ENCODE data around the gene CPT1C.

Gene CPT1C

GRCh38 chr19:49682274-49682673, 8.6 kb upstream of the CPT1C start:
- peak; percentile 38 for DNase-seq (ENCODE audit: low read depth)

GRCh38 chr19:49683814-49684250, 7.1 kb upstream of the CPT1C start:
- DNase-seq (ENCODE audit: low read depth), result no peak

DNA sequence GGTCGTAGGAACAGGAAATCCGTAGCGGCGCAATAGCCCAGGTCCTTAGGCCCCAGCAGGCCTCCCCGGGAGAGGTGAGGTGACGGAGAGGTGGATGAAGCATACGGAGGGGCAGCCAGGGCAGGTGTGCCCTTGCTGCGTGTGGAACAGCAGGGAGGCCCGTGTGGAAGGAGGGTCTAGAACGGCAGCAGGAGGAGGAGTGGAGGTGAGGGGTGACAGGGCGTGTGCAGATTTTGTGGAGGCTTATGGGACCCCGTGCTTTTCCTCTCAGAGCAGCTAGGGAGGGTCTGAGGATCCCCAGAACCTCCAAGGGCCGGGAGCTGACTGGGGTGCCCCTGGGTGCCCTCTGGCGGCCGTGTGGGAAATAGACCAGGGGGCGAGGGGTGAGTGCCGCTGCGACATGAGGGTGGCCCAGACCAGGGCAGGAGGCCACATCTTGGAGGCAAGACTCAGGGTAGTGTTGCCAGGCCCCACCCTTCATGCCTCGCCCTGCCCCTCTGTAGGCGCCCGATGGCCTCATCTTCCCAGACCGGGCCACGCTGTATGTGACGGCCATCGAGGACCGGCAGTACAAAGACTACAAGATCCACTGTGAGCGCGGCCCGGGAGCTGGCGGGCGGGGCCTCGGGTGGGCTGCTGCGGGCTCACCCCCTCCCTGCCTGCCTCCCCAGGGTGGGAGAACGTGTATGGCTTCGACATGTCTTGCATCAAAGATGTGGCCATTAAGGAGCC, 6.5 kb upstream of the CPT1C start:
- DNase-seq (ENCODE audit: low read depth), result no peak

DNA sequence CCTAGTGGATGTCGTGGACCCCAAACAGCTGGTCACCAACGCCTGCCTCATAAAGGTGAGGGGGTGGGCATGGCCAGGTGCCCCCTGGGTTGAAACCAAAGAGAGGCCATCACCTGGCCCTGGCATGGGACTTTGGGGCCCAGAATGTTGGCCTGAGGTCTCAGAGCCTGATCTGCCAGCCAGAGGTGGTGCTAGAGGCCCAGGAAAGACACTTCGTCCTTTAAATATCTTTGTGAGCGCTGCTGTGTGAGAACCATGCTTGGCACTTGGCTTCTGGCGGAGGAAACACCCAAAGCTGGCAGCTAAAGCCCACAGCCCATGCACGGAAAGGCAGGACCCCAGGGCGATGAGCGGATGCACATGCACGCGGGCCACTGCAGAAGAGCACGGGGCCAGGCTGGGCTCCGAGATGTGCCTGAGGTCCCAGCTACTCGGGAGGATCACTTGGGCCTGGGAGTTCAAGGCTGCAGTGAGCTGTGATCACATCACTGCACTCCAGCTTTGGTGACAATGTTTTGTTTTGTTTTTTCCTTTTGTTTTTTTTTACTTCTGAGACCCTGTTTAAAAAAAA, 5.8 kb upstream of the CPT1C start:
- DNase-seq (ENCODE audit: low read depth), result no peak

DNA sequence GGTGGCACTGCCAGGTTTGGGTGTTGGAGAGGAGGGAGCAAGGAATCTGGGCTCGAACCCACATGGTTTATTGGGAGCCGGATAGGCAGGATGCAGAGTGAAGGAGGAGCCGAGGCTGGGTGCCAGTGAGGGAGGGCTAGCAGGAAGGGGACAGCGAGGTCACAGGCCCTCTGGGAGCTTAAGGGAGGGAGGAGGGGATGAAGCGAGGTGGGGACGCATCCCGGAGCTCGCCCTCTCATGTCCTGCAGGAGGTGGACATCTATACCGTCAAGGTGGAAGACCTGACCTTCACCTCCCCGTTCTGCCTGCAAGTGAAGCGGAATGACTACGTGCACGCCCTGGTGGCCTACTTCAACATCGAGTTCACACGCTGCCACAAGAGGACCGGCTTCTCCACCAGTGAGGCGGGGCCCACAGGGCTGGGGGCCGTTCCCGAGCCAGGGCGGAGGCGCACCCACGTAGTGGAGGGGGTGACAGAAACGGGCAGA, 5.0 kb upstream of the CPT1C start:
- DNase-seq (ENCODE audit: low read depth), result no peak

DNA sequence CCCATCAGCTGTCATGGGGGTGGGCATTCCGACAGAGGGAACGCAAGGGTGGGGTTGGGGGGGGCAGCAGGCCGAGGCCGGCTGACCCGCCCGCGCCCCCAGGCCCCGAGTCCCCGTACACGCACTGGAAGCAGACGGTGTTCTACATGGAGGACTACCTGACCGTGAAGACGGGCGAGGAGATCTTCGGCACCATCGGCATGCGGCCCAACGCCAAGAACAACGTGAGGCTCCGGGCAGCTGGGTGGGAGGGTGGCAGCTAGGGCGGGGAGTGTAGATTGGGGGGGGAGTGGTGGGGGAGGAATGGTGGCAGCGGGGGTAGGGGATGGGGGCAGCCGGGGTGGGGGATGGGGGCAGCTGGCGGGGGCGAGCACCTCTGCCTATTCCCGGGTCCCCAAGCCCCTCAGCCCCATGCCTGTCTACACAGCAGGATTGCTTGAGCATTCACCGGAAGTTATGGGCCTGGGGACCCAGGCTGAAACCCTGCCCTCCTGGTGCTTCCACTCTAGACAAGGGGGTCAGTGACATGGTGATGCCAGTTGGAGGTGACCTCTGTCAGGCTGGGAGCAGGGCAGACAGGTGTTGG, 4.3 kb upstream of the CPT1C start:
- no peak for DNase-seq (ENCODE audit: low read depth)

DNA sequence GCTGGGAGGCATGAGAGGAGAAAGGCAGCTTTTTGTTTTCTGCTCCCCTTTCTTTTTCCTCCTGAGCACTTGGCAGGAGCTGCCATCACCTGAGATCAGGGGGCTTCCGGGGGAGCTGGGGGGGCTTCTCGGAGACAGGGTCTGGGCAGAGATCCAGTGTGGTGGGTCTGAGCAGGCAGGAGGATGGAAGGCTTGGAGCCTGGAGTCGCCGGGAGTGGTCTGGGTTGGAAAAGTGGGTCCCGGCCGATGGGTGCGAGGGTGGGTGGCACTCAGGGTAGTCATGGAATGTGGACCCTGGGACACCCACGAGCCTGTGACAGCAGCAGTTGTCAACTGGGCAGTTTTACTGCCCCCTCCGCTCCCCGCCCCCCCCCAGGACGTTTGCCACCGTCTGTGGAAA, 3.8 kb upstream of the CPT1C start:
- DNase-seq (ENCODE audit: low read depth), result no peak

- DNase-seq (ENCODE audit: low read depth), result no peak
These were observed 3.2 kb upstream of the CPT1C start for GRCh38 chr19:49687566-49688316.

DNA sequence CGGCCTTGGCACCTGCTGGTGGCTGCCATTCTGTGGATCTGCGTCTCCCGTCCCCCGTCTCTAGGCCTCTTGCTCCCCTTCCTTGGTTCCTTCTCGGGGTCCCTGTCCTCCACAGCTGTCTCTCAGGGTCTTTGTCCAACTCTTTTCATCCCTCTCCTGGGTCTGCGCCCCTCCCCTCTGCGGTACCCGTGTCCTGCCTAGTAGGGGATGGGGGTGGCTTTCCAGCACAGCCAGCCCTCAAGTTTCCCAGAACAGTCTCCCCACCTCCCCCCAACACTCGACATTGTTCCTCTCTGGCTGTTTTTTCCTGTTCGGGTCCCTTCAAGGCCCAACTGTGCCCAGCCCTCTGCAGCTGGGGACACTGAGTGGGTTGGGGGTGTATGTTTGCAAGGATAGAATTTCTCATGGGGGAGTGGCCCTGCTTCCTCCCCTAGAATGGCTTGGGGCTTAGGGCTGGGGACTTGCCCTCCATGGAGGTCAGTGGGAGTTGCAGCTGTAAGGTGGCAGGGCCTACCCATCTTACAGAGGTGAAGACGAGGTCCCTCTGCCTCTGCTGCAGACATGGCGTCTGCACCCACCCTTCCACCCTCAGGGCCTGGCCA, 2.3 kb upstream of the CPT1C start:
- DNase-seq (ENCODE audit: low read depth), result no peak

DNA sequence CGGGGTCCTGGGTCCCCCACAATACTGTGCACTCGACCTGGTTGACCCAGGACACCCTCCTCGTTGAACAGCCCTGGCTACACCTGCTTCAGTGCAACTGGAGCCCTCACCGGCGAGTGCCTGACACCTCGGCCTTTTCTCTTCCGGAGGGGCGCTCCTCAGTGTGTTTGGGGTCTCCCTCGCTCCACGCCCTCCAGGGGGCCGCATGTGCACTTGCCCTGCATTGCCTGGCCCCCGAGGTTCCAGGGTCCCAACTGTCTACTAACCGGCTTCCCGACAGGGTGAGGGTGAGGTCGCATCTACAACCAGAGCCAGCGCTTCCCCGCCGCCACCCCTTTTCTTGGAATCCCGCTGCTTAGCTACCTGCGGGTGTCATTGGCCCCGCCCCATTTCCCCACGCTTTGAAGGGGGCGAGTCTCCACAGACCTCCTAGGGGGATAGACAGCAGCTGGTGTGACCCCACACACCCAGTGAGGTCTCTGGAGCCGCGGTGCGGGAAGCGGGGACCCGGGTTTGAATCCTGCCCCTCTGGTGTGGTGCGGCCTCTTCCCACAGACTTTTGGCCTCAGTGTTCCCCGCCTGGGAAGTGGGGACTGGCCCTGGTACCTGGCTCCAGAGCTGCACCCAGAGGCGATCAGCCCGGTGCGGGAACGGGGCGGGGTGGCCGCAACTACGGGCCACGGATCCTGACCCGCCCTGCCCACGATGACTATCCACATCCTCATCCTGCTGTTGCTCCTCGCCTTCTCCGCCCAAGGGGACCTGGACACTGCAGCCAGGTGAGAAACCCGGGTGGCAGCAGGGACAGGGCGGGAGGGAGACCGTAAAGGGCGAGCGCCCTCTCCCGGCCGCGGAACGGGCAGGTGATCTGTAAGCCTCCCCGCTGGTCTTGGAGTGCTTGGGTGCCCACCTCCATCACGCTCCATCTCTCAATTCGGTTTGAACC, 1.5 kb upstream of the CPT1C start, which contains the start of gene ADM5:
TSS of gene ADM5 (plus strand) at position 462 of the 946 bp plus-strand sequence. CDS start at position 706, 244 bp downstream.
- no peak for DNase-seq (ENCODE audit: low read depth)

DNA sequence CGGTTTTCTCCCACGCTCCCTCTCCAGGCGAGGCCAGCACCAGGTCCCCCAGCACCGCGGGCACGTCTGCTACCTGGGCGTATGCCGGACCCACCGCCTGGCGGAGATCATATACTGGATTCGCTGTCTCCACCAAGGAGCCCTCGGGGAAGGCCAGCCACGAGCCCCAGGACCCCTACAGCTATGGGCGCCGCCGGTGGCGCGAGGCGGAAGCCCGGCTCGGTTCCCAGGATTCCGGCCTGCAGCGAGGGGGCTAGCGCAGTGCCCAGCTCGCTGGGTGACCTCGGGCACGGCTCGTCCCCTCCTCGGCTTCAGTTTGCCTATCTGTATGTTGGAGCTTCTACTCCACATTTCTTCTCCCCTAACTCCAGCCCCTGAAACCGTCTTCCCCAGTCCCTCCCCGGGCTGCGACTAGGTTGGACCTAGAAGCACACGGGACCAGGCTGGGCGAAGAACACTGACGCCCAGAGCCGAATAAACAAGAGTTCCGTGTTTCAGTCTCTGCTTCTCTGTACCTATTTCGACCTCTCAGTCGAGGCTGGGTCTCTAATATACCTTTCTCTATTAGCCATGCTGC, 749 bp upstream of the CPT1C start:
- no peak for DNase-seq (ENCODE audit: low read depth)

DNA sequence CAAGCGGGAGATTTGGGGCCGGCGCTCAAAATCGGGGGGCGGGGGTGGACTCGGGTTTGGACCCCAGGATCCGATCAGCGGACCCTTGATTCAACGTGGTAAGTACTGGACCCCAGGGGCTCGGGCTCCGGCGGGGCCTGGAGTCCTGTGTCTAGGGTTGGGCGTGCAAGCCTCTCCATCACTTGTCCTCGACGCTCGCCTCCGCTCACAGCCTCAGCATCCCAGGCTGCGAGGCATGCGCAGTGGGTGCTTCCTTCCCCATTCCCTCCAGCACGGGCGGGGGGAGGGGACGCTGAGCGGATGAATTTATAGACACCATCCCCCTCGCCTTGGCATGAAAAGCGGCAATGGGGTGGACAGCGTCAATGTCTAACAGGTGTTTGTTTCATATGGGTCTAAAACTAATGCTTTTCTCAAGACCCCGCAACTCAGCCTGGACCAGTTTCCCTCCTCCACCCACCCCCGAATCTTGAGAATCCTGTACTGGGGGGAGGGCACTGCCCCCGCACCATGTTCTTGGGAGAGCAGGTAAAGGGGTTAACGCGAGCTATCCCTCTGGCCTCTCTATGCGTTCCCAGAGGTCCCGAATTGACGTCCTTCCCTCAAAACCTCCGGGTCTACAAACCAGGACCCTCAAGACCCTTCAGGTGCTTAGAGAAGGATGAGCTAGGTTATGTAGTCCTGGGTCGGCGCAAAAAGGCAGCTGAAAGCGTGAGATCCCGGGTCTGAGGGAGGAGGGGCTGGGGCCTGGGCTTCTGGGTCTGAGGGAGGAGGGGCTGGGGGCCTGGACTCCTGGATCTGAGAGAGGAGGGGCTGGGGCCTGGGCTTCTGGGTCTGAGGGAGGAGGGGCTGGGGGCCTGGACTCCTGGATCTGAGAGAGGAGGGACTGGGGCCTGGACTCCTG, 579 bp downstream of the CPT1C start:
- DNase-seq (ENCODE audit: low read depth), result peak; percentile 48

- DNase-seq (ENCODE audit: low read depth), result no peak
These were observed 1.2 kb downstream of the CPT1C start for GRCh38 chr19:49692147-49692506.

DNA sequence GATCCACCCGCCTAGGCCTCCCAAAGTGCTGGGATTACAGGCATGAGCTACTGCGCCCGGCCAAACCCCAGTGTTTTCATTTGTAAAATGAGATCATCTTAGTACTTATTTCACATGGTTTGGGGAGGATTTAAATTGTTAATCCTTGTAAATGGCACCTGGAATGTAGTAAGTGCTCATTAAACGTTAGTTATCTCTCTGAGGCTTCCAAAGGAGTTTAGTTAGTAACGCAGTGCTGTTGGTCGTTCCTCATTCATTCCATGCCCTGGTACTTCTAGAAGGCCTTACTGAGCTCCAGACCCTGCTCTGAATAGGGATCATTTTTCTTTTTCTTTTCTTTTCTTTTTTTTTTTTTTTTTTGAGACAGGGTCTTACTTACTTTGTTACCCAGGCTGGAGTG, 5.2 kb downstream of the CPT1C start:
- DNase-seq (ENCODE audit: low read depth), result no peak

GRCh38 chr19:49696865-49697264, 5.9 kb downstream of the CPT1C start:
- DNase-seq (ENCODE audit: low read depth), result no peak

- DNase-seq (ENCODE audit: low read depth), result no peak
These were observed 8.4 kb downstream of the CPT1C start for GRCh38 chr19:49699364-49699763.

GRCh38 chr19:49700563-49700962, 9.6 kb downstream of the CPT1C start:
- DNase-seq (ENCODE audit: low read depth), result no peak

DNA sequence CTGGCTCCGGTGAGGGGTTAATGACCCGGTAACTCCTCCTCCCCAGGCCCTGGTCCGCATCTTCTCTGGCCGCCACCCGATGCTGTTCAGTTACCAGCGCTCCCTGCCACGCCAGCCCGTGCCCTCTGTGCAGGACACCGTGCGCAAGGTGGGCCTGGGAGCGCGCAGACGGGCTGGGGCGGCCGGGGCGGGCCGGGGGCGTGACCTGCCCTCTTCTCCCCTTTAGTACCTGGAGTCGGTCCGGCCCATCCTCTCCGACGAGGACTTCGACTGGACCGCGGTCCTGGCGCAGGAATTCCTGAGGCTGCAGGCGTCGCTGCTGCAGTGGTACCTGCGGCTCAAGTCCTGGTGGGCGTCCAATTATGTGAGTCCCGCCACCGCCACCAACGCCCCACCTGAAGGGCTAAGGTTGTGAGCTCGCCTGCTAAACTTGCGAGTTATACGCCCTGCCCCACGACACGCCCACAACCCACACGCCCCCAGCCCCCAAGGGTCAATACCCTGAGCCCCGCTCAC, 10.4 kb downstream of the CPT1C start:
- no peak for DNase-seq (ENCODE audit: low read depth)

DNA sequence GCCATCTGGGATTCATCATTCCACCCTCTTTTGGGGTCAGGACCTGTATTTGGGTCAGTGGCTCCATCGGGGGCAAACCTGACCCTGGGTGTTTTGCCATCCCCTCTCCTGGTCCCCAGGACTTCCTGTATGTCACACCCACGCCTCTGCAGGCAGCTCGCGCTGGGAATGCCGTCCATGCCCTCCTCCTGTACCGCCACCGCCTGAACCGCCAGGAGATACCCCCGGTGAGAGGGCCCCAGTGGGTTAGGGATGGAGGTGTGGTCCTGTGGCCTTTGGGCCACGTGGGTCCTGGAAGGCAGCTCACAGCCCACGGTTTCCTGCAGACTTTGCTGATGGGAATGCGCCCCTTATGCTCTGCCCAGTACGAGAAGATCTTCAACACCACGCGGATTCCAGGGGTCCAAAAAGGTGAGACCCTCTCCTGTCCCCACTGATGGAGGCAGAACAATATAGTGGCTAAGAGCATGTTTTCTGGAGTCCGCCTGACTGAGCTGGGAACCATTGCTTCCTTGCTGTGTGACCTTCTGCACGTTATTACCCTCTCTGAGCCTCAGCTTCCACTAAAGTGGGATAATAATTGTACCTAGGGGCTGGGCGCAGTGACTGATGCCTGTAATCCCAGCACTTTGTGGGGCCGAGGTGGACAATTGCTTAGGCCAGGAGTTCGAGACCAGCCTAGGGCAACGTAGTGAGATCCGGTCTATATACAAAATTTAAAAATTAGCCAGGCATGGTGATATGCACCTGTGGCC, 14.1 kb downstream of the CPT1C start:
- no peak for DNase-seq (ENCODE audit: low read depth)

Measured in fibroblast of gingiva (primary cell).